Fibroblast of the aortic adventitia (primary cell): ENCODE results near the gene EFNA5. TPM values are rescaled to one million over a fixed set of nuclear protein-coding genes. Genes with fewer than 3 reads are reported as not detected.

ENCODE experiments used
- DNase-seq: peaks from one replicate; pipeline ENCODE4 v3.0.0-alpha.2; 2010; ENCODE audit warnings: low read depth
- H3K4me3 ChIP-seq: 2 replicates; pipeline ENCODE4 v1.5.1; 2011; ENCODE audit warnings: low read depth, mild to moderate bottlenecking, control low read depth, low read length, moderate library complexity
- CTCF ChIP-seq: IDR thresholded peaks from 2 replicates; pipeline ENCODE4 v1.5.1; 2011; ENCODE audit warnings: mild to moderate bottlenecking, low read length, control low read depth, inconsistent platforms; ENCODE audit not compliant: insufficient read depth
- total RNA-seq: library from RNA; depleted of rRNA; stranded (reverse); fragments of >200 nt; gene quantifications from 2 replicates; pipeline ENCODE4 v1.2.3, GENCODE V29; 2012; ENCODE audit warnings: low replicate concordance

The EFNA5 gene
- total RNA-seq, 1 donor, result 33.1 TPM

- TF ChIP-seq CTCF, result no peak
- no peak for DNase-seq
Measured at GRCh38 chr5:107461770-107462169, 209.0 kb downstream of the EFNA5 start.

GRCh38 chr5:107460789-107461188 is 209.9 kb downstream of the EFNA5 start:
- no peak for TF ChIP-seq CTCF
- no peak overlapping the region for H3K4me3 ChIP-seq
- DNase-seq, result no peak

More at GRCh38 chr5:107461770-107462169, 209.0 kb downstream of the EFNA5 start:
- no peak overlapping the region for H3K4me3 ChIP-seq

- no peak overlapping the region for H3K4me3 ChIP-seq
- TF ChIP-seq CTCF, result no peak
- no peak for DNase-seq
Measured at GRCh38 chr5:107459605-107460004, 211.1 kb downstream of the EFNA5 start.

GRCh38 chr5:107458322-107458721 is 212.4 kb downstream of the EFNA5 start:
- TF ChIP-seq CTCF, result no peak
- H3K4me3 ChIP-seq, result no peak overlapping the region
- no peak for DNase-seq

- no peak overlapping the region for H3K4me3 ChIP-seq
- no peak for TF ChIP-seq CTCF
- DNase-seq, result no peak
Measured at GRCh38 chr5:107457881-107458280, 212.9 kb downstream of the EFNA5 start.

GRCh38 chr5:107457138-107457537 is 213.6 kb downstream of the EFNA5 start:
- DNase-seq, result no peak
- no peak for TF ChIP-seq CTCF
- H3K4me3 ChIP-seq, result no peak overlapping the region

- TF ChIP-seq CTCF, result no peak
- no peak overlapping the region for H3K4me3 ChIP-seq
- no peak for DNase-seq
Measured at GRCh38 chr5:107456281-107456715, 214.4 kb downstream of the EFNA5 start.
